HFF-Myc (cell line): ENCODE results near the gene MARCHF9.

Source experiments
- DNase-seq: peaks from one replicate; pipeline ENCODE4 v3.0.0-alpha.2; 2011; ENCODE audit warnings: low read depth; ENCODE audit errors: extremely low read depth
- H3K4me3 ChIP-seq: replicated peaks from 2 replicates; pipeline ENCODE4 v1.5.1; 2011; ENCODE audit warnings: low read depth, mild to moderate bottlenecking, control low read depth, low read length
- CTCF ChIP-seq: IDR thresholded peaks from 2 replicates; pipeline ENCODE4 v1.5.1; 2012; ENCODE audit warnings: mild to moderate bottlenecking, low read depth, low read length, control low read depth; ENCODE audit errors: missing control alignments

MARCHF9 gene

DNA sequence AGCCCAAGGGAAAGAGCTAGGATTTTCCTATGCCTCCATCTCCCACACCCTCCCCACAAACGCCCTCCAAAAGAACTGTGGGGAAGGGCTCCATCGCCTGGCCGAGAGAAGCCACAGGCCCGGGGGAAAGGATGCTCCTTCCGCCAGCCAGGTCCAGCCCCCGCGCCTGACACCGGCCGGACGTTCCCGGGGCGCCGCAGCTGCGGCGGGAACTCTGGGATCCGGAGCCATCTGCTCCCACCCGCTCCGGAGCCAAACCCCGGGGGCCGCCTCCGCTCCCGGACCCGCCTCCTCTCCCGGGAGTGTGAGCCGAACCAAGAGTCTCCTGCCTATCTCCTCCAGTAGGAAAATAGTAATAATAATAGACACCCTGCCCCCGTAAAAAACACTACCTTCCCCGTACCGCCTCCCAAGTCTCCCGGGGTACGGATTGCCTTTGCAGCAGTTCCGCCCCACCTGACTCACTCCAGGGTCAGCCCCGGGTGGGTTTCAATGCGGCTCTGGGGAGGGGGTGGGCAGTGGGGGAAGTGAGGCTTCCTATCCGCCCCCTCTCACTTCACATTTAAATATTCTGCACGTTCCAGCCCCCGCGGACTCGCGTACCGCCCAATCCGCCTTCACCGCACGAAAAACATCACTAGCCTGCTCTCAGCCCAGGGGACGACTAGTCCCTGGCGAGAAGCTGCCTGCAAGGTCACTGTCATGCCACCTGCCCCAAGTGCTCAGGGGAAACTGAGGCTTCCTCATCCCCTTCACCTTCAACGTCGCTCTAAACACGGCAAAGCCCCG lies 18.8 kb upstream of the MARCHF9 start:
- DNase-seq, result no peak
- TF ChIP-seq CTCF, result peak; percentile 39
- H3K4me3 ChIP-seq, result peak overlapping the region; percentile 27

DNA sequence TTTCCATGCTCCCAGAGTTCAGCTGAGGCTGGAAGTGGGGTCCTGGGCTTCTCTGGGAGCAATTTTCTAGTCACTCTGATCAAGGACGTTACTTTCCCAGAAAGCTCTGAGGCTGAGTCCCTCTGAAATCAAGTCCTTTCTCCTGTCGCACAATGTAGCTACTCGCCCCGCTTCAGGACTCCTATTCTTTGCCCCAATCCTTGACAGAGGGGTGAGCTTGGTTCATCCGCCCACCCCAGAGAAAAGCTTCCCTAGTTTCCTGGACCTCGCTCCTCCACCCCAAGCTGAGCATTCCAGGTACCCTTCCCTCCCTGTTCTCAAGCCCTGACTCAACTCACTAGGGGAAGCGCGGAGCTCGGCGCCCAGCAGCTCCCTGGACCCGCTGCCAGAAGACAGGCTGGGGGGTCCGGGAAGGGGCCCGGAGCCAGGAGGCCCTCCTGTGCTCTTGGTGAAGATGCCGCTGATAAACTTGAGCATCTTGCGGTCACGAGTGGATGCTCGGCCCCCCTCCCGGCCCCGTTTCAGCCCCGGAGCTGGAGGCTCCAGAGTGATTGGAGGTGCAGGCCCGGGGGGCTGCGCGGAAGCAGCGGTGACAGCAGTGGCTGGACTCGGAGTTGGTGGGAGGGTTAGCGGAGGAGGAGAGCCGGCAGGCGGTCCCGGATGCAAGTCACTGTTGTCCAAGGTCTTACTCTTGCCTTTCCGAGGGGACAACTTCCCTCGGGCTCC lies 18.0 kb upstream of the MARCHF9 start:
- no peak overlapping the region; the same call in 1 of the 2 replicates for H3K4me3 ChIP-seq
- DNase-seq, result no peak
- no peak for TF ChIP-seq CTCF

- DNase-seq, result no peak
- H3K4me3 ChIP-seq, result peak overlapping the region; percentile 26
- TF ChIP-seq CTCF, result no peak
Observed at GRCh38 chr12:57737467-57738460, 17.1 kb upstream of the MARCHF9 start.

GRCh38 chr12:57738661-57739237 lies 16.2 kb upstream of the MARCHF9 start, which contains the start of gene AGAP2:
Gene AGAP2 (minus strand): TSS chr12:57738742. CDS start chr12:57738246, 496 bp downstream.
- DNase-seq, result no peak
- H3K4me3 ChIP-seq, result peak within 1 kb of the TSS; percentile 26

GRCh38 chr12:57739387-57739786 lies 15.5 kb upstream of the MARCHF9 start:
- TF ChIP-seq CTCF, result no peak
- no peak for DNase-seq
- no peak overlapping the region for H3K4me3 ChIP-seq

More at GRCh38 chr12:57738661-57739237, 16.2 kb upstream of the MARCHF9 start, which contains the start of gene AGAP2:
- no peak for TF ChIP-seq CTCF

GRCh38 chr12:57739914-57740538 lies 14.9 kb upstream of the MARCHF9 start:
- H3K4me3 ChIP-seq, result no peak overlapping the region
- no peak for DNase-seq
- no peak for TF ChIP-seq CTCF
